ENCODE measurements around the gene CPEB3.

DNA sequence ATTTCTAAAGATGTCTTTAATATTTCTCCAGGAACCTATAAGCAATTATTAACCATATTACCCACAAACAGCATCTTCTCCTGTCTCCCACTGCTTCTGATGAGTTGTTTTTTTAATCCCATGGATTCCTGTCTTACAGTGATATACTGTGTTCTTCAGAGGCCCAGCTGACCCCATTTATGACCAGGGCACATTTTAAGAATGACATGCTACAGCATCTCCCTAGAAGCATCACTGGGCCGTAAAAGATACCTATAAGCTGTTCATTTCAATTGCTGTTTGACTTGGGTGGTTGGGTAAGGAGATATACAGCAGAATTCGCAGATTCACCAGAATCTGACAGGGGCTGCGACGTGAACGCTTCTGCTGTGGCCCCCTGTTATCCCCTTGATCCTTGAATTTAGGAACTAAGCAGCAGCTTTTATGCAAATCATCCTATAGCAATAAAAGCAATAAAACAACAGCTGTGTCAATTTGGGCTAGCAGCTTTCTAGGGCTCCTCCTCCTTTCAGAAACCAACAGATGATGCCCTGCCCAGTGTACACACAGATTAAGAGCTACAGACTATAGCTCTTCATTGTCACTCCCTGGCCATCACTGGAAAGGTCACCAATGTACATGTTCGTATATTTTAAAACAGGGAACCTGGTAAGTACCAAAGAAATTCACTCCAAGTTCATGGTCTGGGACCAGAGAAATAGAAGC is 86.8 kb downstream of the CPEB3 start:
- TF ChIP-seq, protein P1, sequence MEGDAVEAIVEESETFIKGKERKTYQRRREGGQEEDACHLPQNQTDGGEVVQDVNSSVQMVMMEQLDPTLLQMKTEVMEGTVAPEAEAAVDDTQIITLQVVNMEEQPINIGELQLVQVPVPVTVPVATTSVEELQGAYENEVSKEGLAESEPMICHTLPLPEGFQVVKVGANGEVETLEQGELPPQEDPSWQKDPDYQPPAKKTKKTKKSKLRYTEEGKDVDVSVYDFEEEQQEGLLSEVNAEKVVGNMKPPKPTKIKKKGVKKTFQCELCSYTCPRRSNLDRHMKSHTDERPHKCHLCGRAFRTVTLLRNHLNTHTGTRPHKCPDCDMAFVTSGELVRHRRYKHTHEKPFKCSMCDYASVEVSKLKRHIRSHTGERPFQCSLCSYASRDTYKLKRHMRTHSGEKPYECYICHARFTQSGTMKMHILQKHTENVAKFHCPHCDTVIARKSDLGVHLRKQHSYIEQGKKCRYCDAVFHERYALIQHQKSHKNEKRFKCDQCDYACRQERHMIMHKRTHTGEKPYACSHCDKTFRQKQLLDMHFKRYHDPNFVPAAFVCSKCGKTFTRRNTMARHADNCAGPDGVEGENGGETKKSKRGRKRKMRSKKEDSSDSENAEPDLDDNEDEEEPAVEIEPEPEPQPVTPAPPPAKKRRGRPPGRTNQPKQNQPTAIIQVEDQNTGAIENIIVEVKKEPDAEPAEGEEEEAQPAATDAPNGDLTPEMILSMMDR (IDR thresholded peaks at IDR 0.05): no peak
- no peak for TF ChIP-seq POLR2AphosphoS5 (IDR thresholded peaks at IDR 0.05)

Data from stomach (tissue), 4 donors.